GM19468 (cell line): Measurements from ENCODE around the gene PNCK.

Source experiments
- ATAC-seq: cut with Tn5 transposase; IDR thresholded peaks from one replicate; pipeline ENCODE4 v1.9.1; 2021; ENCODE audit warnings: mild to moderate bottlenecking, moderate library complexity, moderate number of reproducible peaks; ENCODE audit not compliant: unreplicated experiment; ENCODE audit errors: extremely low read depth

PNCK gene

GRCh38 chrX:153643431-153644351 is 29.9 kb downstream of the PNCK start:
- no peak for ATAC-seq

- no peak for ATAC-seq
Observed at GRCh38 chrX:153642655-153643430, 30.8 kb downstream of the PNCK start.

- ATAC-seq = no peak
Observed at GRCh38 chrX:153642051-153642654, 31.5 kb downstream of the PNCK start.

GRCh38 chrX:153641627-153642026 is 32.0 kb downstream of the PNCK start:
- no peak for ATAC-seq

- ATAC-seq = no peak
Observed at GRCh38 chrX:153640736-153641575, 32.7 kb downstream of the PNCK start.

- no peak for ATAC-seq
Observed at GRCh38 chrX:153640045-153640686, 33.4 kb downstream of the PNCK start.

- ATAC-seq = no peak
Observed at GRCh38 chrX:153639177-153640044, 34.2 kb downstream of the PNCK start.

- no peak for ATAC-seq
Observed at GRCh38 chrX:153638436-153639176, 35.0 kb downstream of the PNCK start.

GRCh38 chrX:153638041-153638371 is 35.6 kb downstream of the PNCK start:
- no peak for ATAC-seq

- ATAC-seq = no peak
Observed at GRCh38 chrX:153637121-153638040, 36.2 kb downstream of the PNCK start.

- ATAC-seq = no peak
Observed at GRCh38 chrX:153636716-153637115, 36.9 kb downstream of the PNCK start.

- ATAC-seq = no peak
Observed at GRCh38 chrX:153635788-153636668, 37.6 kb downstream of the PNCK start.

GRCh38 chrX:153635388-153635787 is 38.2 kb downstream of the PNCK start:
- no peak for ATAC-seq

GRCh38 chrX:153634832-153635231 is 38.8 kb downstream of the PNCK start:
- ATAC-seq = no peak

GRCh38 chrX:153634236-153634635 is 39.4 kb downstream of the PNCK start:
- no peak for ATAC-seq

- no peak for ATAC-seq
Observed at GRCh38 chrX:153633607-153634180, 39.9 kb downstream of the PNCK start.
